HUES48 (cell line): ENCODE measurements around the gene REPS2.

Experiments
- H3K27ac ChIP-seq: one replicate; pipeline ENCODE4 v1.7.0; 2013; ENCODE audit warnings: low read depth, low read length, inconsistent platforms
- H3K27me3 ChIP-seq: 2 replicates; pipeline ENCODE4 v1.6.1; 2013; ENCODE audit warnings: mild to moderate bottlenecking, low read length; ENCODE audit not compliant: control insufficient read depth, insufficient read depth
- H3K36me3 ChIP-seq: 2 replicates; pipeline ENCODE4 v1.6.1; 2013; ENCODE audit warnings: low read length; ENCODE audit not compliant: control insufficient read depth, insufficient read depth
- H3K4me1 ChIP-seq: 2 replicates; pipeline ENCODE4 v1.6.1; 2013; ENCODE audit warnings: mild to moderate bottlenecking, low read length; ENCODE audit not compliant: control insufficient read depth, insufficient read depth
- H3K4me3 ChIP-seq: 2 replicates; pipeline ENCODE4 v1.5.1; 2013; ENCODE audit warnings: mild to moderate bottlenecking, low read depth, low read length
- H3K9ac ChIP-seq: 2 replicates; pipeline ENCODE4 v1.6.1; 2013; ENCODE audit warnings: mild to moderate bottlenecking, low read depth, low read length, moderate library complexity
- H3K9me3 ChIP-seq: 2 replicates; pipeline ENCODE4 v1.6.1; 2013; ENCODE audit warnings: low read length; ENCODE audit not compliant: control insufficient read depth, insufficient read depth

The REPS2 gene

DNA sequence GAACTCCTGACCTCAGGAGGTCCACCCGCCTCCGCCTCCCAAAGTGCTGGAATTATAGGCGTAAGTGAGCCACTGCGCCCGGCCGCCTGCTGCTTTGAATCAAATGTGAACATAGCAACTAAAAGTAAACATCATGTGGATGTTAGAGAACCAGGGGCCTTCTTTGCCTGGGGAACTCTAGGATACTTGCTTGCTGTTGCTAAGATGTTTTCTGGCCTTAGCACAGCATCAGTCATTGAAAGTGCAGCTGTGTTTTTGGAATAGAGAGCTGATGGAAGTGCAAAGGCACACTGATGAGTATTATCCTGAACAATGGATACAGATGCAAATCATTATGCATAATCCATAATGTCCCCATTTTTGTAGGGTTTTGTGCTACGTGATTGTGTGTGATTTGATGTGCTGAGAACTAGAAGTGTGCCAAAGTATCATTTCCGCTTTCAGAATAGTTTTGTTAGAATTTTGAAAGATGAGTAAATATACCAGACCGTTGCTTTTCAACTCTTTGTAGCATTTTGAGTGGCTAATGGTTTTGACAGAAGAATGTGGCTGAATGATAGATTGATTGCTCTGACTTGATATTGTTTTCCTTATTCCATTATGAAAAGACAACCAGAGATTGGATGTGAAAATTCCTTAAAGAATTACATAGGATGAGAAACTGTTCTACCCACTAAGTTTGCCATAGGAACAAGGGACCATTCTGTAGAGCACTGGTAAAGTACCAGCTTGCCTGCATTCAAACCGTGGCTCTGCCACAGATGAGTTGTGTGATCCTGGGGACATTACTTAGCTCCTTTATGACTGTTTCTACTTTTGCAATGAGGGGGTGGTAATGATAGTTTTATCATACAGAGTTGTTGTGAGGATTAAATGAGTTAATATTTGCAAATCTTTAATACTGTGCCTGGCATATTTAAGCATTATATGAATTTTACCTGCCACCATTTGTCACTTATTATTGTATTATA is 74.7 kb downstream of the REPS2 start:
- Histone ChIP-seq H3K4me1 (no peaks in the 10 kb centered on the region), H3K27ac (no peak overlapping the region), H3K9me3 (no peaks in the 10 kb centered on the region), H3K36me3 (no peaks in the 10 kb centered on the region), H3K9ac (no peak overlapping the region), H3K27me3 (no peaks in the 10 kb centered on the region), H3K4me3 (no peak overlapping the region)

DNA sequence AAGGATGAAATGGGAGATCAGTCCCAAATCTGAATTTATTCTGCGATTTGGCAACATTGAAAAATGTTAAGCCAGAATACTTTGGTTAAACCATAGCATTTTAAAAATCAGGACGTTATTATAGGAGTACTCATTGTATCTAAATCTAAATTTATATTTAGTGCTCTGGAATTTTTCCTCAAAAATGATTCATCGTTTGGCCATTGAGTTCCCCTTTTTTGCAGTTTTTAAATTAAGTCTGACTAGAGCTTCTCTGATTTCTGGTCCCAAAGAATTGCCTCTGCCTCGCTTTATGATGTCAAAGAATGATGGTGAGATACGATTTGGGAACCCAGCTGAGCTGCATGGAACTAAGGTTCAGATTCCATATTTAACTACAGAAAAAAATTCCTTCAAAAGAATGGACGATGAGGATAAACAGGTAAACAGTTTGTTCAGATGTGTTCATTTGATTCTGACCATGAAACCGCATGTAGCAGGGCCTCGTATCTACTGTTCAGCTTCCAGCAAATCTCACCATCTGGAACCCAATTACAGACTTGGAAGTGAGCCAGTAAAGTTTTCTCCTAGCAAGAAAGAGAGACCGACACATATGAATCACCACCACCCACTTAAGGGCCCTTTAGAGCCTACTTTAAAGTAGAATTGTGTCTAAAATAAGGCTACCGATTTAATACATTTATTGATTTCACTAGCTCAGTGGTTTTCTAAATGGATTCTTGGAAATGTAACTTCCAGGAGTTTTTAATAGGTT is 75.6 kb downstream of the REPS2 start:
- Histone ChIP-seq H3K27me3 (no peaks in the 10 kb centered on the region), H3K9me3 (no peaks in the 10 kb centered on the region), H3K27ac (no peak overlapping the region), H3K36me3 (no peaks in the 10 kb centered on the region), H3K4me3 (no peak overlapping the region), H3K9ac (no peak overlapping the region), H3K4me1 (no peaks in the 10 kb centered on the region)

DNA sequence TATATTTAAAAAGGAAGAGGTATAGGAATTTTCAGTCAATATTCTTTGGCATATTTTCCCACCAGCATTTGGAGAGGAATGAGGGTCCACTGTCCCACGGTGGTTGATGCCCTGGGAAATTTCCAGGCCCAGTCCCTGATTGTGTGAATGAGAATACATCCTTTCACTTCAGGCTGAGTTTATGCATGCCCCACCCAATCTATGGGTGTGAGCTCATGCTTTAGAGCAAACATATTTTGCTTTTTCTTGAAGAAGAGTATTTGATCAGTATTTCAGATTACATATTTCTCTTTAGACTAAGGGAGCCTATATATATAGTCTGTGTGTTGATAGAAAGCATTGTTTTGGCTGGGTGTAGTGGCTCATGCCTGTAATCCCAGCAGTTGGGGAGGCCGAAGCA is 77.2 kb downstream of the REPS2 start:
- no peaks in the 10 kb centered on the region for H3K9me3 ChIP-seq
- H3K4me1 ChIP-seq, result no peaks in the 10 kb centered on the region
- H3K27me3 ChIP-seq, result no peaks in the 10 kb centered on the region

DNA sequence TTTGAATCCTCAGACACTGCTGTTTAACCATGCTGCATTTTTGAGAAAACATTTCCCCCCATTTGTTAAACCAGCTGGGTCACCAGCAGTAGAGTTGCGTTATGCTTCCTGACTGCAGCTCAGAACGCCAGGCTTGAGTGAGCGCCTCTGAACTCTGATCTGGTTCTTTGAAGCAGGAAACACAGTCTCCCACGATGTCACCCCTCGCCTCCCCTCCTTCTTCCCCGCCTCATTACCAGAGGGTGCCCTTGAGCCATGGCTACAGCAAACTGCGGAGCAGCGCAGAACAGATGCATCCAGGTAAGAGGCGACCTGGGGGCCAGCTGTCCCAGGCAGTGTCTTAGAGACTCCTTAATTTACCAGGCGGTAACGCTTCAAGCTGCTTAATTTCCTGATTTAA is 78.4 kb downstream of the REPS2 start:
- Histone ChIP-seq H3K27ac (no peak overlapping the region), H3K9ac (no peak overlapping the region), H3K4me1 (no peaks in the 10 kb centered on the region), H3K4me3 (no peak overlapping the region), H3K36me3 (no peaks in the 10 kb centered on the region), H3K9me3 (no peaks in the 10 kb centered on the region), H3K27me3 (no peaks in the 10 kb centered on the region; the same call in 1 of the 2 replicates)

More for the DNA sequence above, 77.2 kb downstream of the REPS2 start:
- Histone ChIP-seq H3K36me3 (no peaks in the 10 kb centered on the region), H3K4me3 (no peak overlapping the region), H3K9ac (no peak overlapping the region), H3K27ac (no peak overlapping the region)

DNA sequence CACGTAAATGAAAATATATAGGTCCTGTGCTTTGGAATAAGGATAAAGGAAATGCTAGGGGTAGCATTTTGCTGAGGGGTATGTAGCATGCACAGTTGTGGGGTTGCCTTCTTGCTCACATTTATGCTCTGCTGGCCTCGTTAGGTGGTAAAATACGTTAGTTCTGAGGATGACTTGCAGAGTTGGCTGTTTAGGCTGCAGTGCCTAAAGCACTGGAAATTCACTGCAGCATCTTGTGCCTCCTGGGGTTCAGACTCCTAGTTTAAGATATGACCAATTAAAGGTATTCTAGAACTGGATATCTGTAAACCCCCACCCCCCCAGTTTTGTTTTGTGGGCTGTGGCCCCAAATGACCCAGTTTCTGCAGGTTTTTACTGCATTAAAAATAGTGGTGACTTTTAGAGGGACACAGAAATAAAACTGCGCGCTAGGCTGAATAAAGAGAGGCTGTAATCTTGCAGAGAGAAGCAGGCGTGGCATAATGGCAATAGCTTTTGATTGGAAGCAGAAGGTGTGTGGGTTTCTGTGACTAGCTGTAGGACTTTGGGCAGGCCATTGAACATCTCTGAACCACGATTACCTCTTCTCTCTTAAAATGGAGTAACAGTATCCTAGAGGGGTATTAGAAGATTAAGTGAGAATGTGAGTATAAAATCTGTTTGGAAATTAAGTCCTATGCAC is 79.3 kb downstream of the REPS2 start:
- Histone ChIP-seq H3K27me3 (peaks cover 1% of the 10 kb centered on the region; the same call in 1 of the 2 replicates), H3K4me3 (no peak overlapping the region), H3K4me1 (no peaks in the 10 kb centered on the region), H3K27ac (no peak overlapping the region), H3K9me3 (no peaks in the 10 kb centered on the region), H3K36me3 (no peaks in the 10 kb centered on the region), H3K9ac (no peak overlapping the region)

DNA sequence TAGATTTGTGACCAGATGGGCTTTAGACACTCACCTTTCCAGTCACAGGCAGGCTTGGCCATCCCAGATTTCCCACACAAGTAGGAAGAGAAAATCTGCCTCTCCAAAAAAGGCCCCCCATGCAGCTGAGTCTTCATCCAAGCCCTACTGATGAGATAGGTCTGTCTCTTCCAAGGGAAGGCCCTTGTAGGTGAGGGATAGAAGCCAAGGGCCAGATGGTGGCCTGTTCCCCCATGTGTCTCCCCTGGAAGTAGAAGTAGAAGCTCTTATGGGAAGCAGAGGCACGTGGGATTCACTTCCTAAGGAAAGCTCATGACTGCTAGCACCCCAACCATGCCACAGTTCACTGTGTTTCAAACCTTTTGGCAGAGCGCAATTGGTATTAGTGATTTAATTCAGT is 81.5 kb downstream of the REPS2 start:
- H3K4me3 ChIP-seq, result no peak overlapping the region
- peaks cover 5% of the 10 kb centered on the region; the same call in 1 of the 2 replicates for H3K27me3 ChIP-seq
- H3K4me1 ChIP-seq, result no peaks in the 10 kb centered on the region
- no peaks in the 10 kb centered on the region for H3K9me3 ChIP-seq
- H3K9ac ChIP-seq, result no peak overlapping the region
- no peaks in the 10 kb centered on the region for H3K36me3 ChIP-seq
- no peak overlapping the region for H3K27ac ChIP-seq

DNA sequence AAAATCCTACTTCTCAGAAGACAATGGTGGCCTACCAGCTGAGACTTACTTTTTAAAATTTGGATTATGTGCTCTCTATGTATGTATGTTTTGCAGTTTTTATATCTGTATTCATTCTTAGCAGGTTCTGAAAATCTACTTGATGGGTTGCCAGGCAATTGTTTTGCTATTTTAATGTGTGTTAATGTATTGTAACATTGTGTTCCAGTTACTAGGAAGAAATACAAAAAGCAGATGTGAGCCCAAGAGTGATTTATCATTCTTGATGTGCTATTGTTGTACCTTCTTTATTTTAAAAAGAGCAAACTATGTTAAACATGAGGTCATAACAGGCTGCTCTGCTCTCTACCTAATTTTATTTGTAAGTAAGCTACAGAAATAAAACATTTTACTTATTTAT is 81.9 kb downstream of the REPS2 start:
- H3K27ac ChIP-seq, result no peak overlapping the region
- no peak overlapping the region for H3K9ac ChIP-seq
- H3K27me3 ChIP-seq, result peaks cover 5% of the 10 kb centered on the region; the same call in 1 of the 2 replicates
- no peaks in the 10 kb centered on the region for H3K4me1 ChIP-seq
- no peaks in the 10 kb centered on the region for H3K36me3 ChIP-seq
- H3K9me3 ChIP-seq, result no peaks in the 10 kb centered on the region
- no peak overlapping the region for H3K4me3 ChIP-seq

DNA sequence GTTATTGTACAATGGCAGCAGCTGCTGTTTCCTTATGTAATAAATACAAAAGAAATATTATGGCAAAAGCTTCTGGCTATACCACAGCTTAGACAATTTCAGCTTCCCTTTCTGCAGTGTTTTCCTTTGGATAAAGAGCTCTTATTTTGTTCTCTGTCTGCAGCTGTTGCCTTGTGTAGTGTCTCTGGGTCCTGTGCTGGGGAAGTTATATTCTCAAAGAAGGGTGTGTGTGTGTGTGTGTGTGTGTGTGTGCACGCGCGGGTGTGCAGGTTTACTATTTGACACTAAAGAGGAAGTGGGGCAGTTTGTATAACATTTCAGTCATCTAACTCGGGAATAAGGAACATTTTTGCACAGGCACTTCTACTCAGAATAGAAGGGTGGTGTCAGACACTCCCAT is 83.6 kb downstream of the REPS2 start:
- Histone ChIP-seq H3K27me3 (peaks cover 5% of the 10 kb centered on the region; the same call in 1 of the 2 replicates), H3K4me3 (no peak overlapping the region), H3K27ac (no peak overlapping the region), H3K4me1 (no peaks in the 10 kb centered on the region), H3K9me3 (no peaks in the 10 kb centered on the region), H3K9ac (no peak overlapping the region), H3K36me3 (no peaks in the 10 kb centered on the region)

DNA sequence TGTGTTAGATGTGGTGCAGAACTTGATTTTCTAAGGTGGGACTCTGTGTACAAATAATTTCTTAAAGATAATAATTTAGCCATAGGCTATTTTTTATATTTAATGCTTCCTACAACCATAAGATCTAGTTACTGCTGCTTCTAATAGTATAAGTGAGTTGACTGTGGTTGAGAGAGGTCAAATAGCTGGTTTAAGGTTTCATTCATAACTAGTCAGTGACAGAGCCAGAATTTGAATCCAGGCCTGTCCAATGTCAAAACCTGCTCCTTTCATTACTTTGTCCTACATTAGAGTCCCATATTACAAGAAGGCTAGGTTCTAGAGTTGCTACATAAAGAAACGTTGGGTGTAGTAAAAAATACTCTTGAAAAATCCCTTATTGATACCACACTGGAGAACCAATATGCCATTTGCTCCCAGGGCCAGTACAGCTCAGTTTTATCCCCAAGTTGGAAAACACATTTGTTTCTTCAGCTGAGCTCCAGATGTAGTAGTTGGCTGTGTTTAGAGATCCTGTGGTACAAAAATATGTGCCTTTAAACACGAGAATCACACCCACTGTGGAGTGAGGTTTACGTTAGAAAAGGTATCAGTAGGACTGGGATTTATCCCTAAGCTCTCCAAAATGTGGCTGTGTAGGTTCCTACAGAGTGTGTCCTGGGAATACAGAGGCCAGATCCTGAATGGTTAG is 84.3 kb downstream of the REPS2 start:
- no peaks in the 10 kb centered on the region for H3K4me1 ChIP-seq
- no peak overlapping the region for H3K9ac ChIP-seq
- H3K36me3 ChIP-seq, result no peaks in the 10 kb centered on the region
- no peak overlapping the region for H3K4me3 ChIP-seq
- no peaks in the 10 kb centered on the region for H3K9me3 ChIP-seq
- no peak overlapping the region for H3K27ac ChIP-seq
- H3K27me3 ChIP-seq, result peaks cover 5% of the 10 kb centered on the region; the same call in 1 of the 2 replicates

DNA sequence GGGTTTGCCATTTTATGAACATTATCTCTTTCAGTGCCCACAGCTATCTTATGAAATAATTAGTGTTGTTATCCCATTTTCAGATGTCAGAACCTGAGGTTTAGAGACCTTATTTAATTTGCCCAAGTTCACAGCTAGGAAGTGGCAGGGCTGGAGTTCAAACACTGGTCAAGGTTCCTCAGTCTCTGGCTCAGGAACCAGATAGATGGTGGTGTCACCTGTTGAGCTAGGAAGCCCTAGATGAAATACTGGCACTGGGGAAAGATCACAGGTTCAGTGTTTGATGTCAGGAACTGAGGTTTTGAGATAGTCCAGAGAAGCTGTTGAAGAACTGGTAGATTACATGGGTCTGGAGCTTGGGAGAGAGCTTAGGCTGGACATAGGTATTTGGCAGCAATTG is 85.4 kb downstream of the REPS2 start:
- Histone ChIP-seq H3K4me3 (no peak overlapping the region), H3K36me3 (no peaks in the 10 kb centered on the region), H3K27me3 (peaks cover 11% of the 10 kb centered on the region; the same call in 1 of the 2 replicates), H3K9ac (no peak overlapping the region), H3K4me1 (no peaks in the 10 kb centered on the region), H3K9me3 (no peaks in the 10 kb centered on the region), H3K27ac (no peak overlapping the region)
